Natural killer cell (primary cell): Measurements from ENCODE around the gene STN1. TPM values are rescaled to one million over a fixed set of nuclear protein-coding genes. Genes with fewer than 3 reads are reported as not detected.
A peak's percentile ranks its signal among the peaks of the same experiment; 100 is the strongest.

Experiments used
- ATAC-seq, 3 donors: fragments of 150-1000 bp in 2 of 3; fragments of 200-7000 bp in 1 of 3; cut with Tn5 transposase; 1 replicate in 1 of 3; 2 replicates in 2 of 3; pipeline ENCODE4 v1.10.0; 2021; ENCODE audit warnings: mild to moderate bottlenecking in 2 of 3, moderate library complexity in 2 of 3
- DNase-seq, 2 donors: peaks; one replicate each; pipeline versions ENCODE4 v3.0.0 to v3.0.0-alpha.2; 2013 to 2021; ENCODE audit warnings: mixed read lengths in 1 of 2
- H3K27ac ChIP-seq: one replicate; pipeline ENCODE4 v1.5.1; 2013; ENCODE audit warnings: mild to moderate bottlenecking, low read length
- H3K27me3 ChIP-seq: one replicate; pipeline ENCODE4 v1.6.1; 2013; ENCODE audit warnings: low read length; ENCODE audit not compliant: control insufficient read depth, insufficient read depth
- H3K36me3 ChIP-seq: one replicate; pipeline ENCODE4 v1.6.1; 2013; ENCODE audit warnings: low read length; ENCODE audit not compliant: control insufficient read depth, insufficient read depth
- H3K4me1 ChIP-seq: one replicate; pipeline ENCODE4 v1.6.1; 2013; ENCODE audit warnings: low read length; ENCODE audit not compliant: control insufficient read depth, insufficient read depth
- H3K4me3 ChIP-seq: one replicate; pipeline ENCODE4 v1.5.1; 2013; ENCODE audit warnings: low read length
- H3K9me3 ChIP-seq: one replicate; pipeline ENCODE4 v1.6.1; 2013; ENCODE audit warnings: low read length; ENCODE audit not compliant: control insufficient read depth, insufficient read depth
- H3K27ac Mint-ChIP-seq, 2 donors: one replicate each; pipeline ENCODE4 v1.8.0; 2022; ENCODE audit warnings: mild to moderate bottlenecking in 2 of 2, mixed read lengths in 2 of 2, moderate library complexity in 1 of 2
- H3K27me3 Mint-ChIP-seq, 2 donors: one replicate each; pipeline ENCODE4 v1.8.0; 2022; ENCODE audit warnings: low read depth in 2 of 2, mixed read lengths in 2 of 2
- H3K36me3 Mint-ChIP-seq: one replicate; pipeline ENCODE4 v1.8.0; 2022; ENCODE audit warnings: mixed read lengths
- H3K4me1 Mint-ChIP-seq, 2 donors: one replicate each; pipeline ENCODE4 v1.8.0; 2022; ENCODE audit warnings: mixed read lengths in 2 of 2
- H3K4me3 Mint-ChIP-seq: one replicate; pipeline ENCODE4 v1.8.0; 2022; ENCODE audit warnings: mild to moderate bottlenecking, moderate library complexity, mixed read lengths
- H3K9me3 Mint-ChIP-seq, 2 donors: one replicate each; pipeline ENCODE4 v1.8.0; 2022; ENCODE audit warnings: mixed read lengths in 2 of 2
- WGBS: methylation state at CpG from one replicate; pipeline ENCODE4 v1.1.7; 2013; ENCODE audit warnings: missing lambda C conversion rate; ENCODE audit not compliant: insufficient coverage; 5-methylcytosine and 5-hydroxymethylcytosine counted together
- intact Hi-C: fragments of 100-400 bp; cut with micrococcal nuclease; formaldehyde crosslinking; loops from one replicate; pipeline ENCODE4 v1.14.2; 2022
- total RNA-seq, 4 donors: library from RNA; stranded (reverse); fragments of 120-200 nt in 1 of 4; gene quantifications; one replicate each; pipeline versions ENCODE4 v1.2.3 to v1.2.4, GENCODE V29; 2013 to 2022
- TF ChIP-seq, protein P1 (sequence below): fragments of 200-600 bp; IDR thresholded peaks from one replicate; pipeline ENCODE4 v1.8.0; 2022; ENCODE audit warnings: antibody characterized with exemption

STN1 gene
- total RNA-seq, 3 donors from 2014 or later (not counting 1 experiment from before 2014, with no cell fraction given): 31.7 to 53.4 (median 34.0) TPM

- H3K36me3 Mint-ChIP-seq: no peaks in the 10 kb centered on the region
- peaks cover 37 to 38% of the 10 kb centered on the region in 2 donors for H3K27me3 Mint-ChIP-seq
- no peak overlapping the region for H3K27ac ChIP-seq
- TF ChIP-seq, protein P1, sequence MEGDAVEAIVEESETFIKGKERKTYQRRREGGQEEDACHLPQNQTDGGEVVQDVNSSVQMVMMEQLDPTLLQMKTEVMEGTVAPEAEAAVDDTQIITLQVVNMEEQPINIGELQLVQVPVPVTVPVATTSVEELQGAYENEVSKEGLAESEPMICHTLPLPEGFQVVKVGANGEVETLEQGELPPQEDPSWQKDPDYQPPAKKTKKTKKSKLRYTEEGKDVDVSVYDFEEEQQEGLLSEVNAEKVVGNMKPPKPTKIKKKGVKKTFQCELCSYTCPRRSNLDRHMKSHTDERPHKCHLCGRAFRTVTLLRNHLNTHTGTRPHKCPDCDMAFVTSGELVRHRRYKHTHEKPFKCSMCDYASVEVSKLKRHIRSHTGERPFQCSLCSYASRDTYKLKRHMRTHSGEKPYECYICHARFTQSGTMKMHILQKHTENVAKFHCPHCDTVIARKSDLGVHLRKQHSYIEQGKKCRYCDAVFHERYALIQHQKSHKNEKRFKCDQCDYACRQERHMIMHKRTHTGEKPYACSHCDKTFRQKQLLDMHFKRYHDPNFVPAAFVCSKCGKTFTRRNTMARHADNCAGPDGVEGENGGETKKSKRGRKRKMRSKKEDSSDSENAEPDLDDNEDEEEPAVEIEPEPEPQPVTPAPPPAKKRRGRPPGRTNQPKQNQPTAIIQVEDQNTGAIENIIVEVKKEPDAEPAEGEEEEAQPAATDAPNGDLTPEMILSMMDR: no peak
- H3K4me1 ChIP-seq: peaks cover 16% of the 10 kb centered on the region
- 92% methylated on average over 5 of the region's 5 CpGs for WGBS
- no peak overlapping the region for H3K27ac Mint-ChIP-seq
- no peak for DNase-seq
- peaks cover 6 to 20% of the 10 kb centered on the region in 2 donors for H3K4me1 Mint-ChIP-seq
- no peak for ATAC-seq
- H3K9me3 Mint-ChIP-seq: no peaks in the 10 kb centered on the region
- H3K9me3 ChIP-seq: no peaks in the 10 kb centered on the region
- peaks cover 21% of the 10 kb centered on the region for H3K27me3 ChIP-seq
- no peaks in the 10 kb centered on the region for H3K36me3 ChIP-seq
- no peak overlapping the region for H3K4me3 Mint-ChIP-seq
- H3K4me3 ChIP-seq: no peak overlapping the region
- intact Hi-C loops: no loop called here
These were observed 61.2 kb downstream of the STN1 start for GRCh38 chr10:103856797-103857170.

DNA sequence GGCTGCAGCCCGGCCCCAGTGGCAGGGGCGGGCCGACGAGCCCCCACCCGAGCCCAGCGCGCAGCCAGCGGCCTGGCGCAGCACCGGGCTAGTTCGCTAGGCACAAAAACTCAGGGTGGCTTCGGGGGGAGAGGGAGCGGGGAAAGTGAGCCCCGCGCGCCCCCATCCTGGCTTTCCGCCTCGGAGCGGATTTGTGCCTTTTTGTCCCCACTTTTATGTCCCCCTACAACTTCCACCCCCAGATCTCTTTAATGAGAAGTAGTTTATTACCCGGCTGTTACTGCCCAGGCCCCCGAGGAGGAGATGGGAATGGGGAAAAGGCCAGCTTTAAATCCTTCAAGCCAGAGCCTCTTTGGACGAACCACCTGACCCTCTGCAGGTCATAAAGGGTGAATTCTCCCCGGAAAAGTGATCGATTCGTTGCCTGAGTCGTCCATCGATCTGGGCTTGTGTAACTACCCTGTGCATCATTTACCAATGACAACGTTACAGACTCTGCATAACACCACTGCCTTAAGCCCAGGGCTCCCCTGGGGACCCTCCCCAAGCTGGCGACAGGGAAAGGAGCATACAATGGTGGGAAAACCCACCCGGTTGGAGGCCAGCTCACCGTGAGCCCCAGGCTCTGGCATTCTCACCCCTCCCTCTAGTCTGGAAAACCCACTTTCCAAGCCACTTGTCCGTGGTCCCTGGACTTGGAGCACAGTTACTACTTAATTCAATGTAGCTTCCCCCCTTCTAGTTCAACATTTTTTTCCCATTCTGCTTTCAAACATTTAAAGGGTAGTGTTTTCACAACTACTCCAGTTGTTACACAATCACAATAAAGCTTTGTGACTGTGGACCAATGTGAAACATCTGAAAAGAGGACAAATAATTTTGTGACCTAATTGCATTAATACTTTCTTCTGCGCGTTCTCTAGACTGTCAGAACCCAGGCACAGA is 61.9 kb downstream of the STN1 start:
- Mint-ChIP-seq H3K27me3 (peaks cover 37 to 38% of the 10 kb centered on the region in 2 donors), H3K36me3 (no peaks in the 10 kb centered on the region), H3K9me3 (no peaks in the 10 kb centered on the region), H3K4me3 (peak overlapping the region; percentile 62), H3K27ac (no peak overlapping the region), H3K4me1 (peaks cover 6 to 20% of the 10 kb centered on the region in 2 donors)
- Histone ChIP-seq H3K36me3 (no peaks in the 10 kb centered on the region), H3K4me1 (peaks cover 16% of the 10 kb centered on the region), H3K27ac (no peak overlapping the region), H3K9me3 (no peaks in the 10 kb centered on the region), H3K27me3 (peaks cover 21% of the 10 kb centered on the region), H3K4me3 (no peak overlapping the region)
- TF ChIP-seq, protein P1: no peak
- 28% methylated on average over 33 of the region's 34 CpGs for WGBS
- DNase-seq (no peak), ATAC-seq (no peak)
- intact Hi-C loops: no loop called here

- H3K4me3 ChIP-seq: no peak within 1 kb of the TSS
- no peaks in the 10 kb centered on the region for H3K9me3 Mint-ChIP-seq
- TF ChIP-seq, protein P1: no peak
These were observed 62.6 kb downstream of the STN1 start, which contains the start of gene SH3PXD2A for GRCh38 chr10:103855424-103855823. TSS of gene SH3PXD2A (minus strand) at chr10:103855576. CDS start at chr10:103855266, 310 bp downstream.

More at GRCh38 chr10:103855424-103855823, 62.6 kb downstream of the STN1 start, which contains the start of gene SH3PXD2A:
- WGBS: under 1% methylated on average over 54 of the region's 54 CpGs
- Histone ChIP-seq H3K27ac (no peak within 1 kb of the TSS), H3K27me3 (peaks cover 21% of the 10 kb centered on the region), H3K9me3 (no peaks in the 10 kb centered on the region), H3K4me1 (peaks cover 16% of the 10 kb centered on the region), H3K36me3 (no peaks in the 10 kb centered on the region)
- DNase-seq (peak in 1 of 2 donors; percentile 43), ATAC-seq (peak in 2 of 3 donors; percentile 31 to 55)
- Mint-ChIP-seq H3K27me3 (peaks cover 37 to 41% of the 10 kb centered on the region in 2 donors), H3K4me1 (peaks cover 6 to 20% of the 10 kb centered on the region in 2 donors), H3K27ac (no peak within 1 kb of the TSS), H3K4me3 (peak within 1 kb of the TSS; percentile 86), H3K36me3 (no peaks in the 10 kb centered on the region)
- intact Hi-C loops: no loop called here
